Effector memory CD4-positive, alpha-beta T cell (primary cell): ENCODE measurements around the gene VAPA.
"Not testable (repeated sequence)": the region's sequence is repeated elsewhere in the genome, so short reads cannot be mapped to it uniquely, and the experiment has no call there.

Experiments
- DNase-seq, 3 donors: peaks; one replicate each; pipeline ENCODE4 v3.0.0-alpha.2; 2020
- H3K27ac ChIP-seq: 2 replicates; pipeline ENCODE4 v1.7.0; 2013; ENCODE audit warnings: mild to moderate bottlenecking, low read length, moderate library complexity; ENCODE audit not compliant: insufficient read depth, poor library complexity, severe bottlenecking
- H3K27me3 ChIP-seq: replicated peaks from 2 replicates; pipeline ENCODE4 v1.7.0; 2013; ENCODE audit warnings: mild to moderate bottlenecking, low read length; ENCODE audit not compliant: insufficient read depth, control insufficient read depth, poor library complexity, severe bottlenecking
- H3K36me3 ChIP-seq: 2 replicates; pipeline ENCODE4 v1.7.0; 2013; ENCODE audit warnings: mild to moderate bottlenecking, low read length, moderate library complexity; ENCODE audit not compliant: control insufficient read depth, insufficient read depth
- H3K4me1 ChIP-seq: 2 replicates; pipeline ENCODE4 v1.7.0; 2013; ENCODE audit warnings: low read length, mild to moderate bottlenecking; ENCODE audit not compliant: control insufficient read depth, insufficient read depth, poor library complexity, severe bottlenecking
- H3K4me3 ChIP-seq: 2 replicates; pipeline ENCODE4 v1.7.0; 2013; ENCODE audit warnings: low read length, low read depth, mild to moderate bottlenecking; ENCODE audit not compliant: insufficient read depth, poor library complexity, severe bottlenecking
- H3K9me3 ChIP-seq: 2 replicates; pipeline ENCODE4 v1.7.0; 2013; ENCODE audit warnings: mild to moderate bottlenecking, low read length, moderate library complexity; ENCODE audit not compliant: control insufficient read depth

Gene VAPA

GRCh38 chr18:9912285-9912684 is 1.5 kb upstream of the VAPA start:
- not testable (repeated sequence) for DNase-seq, H3K4me3 ChIP-seq, H3K9me3 ChIP-seq, H3K27ac ChIP-seq, H3K36me3 ChIP-seq, H3K4me1 ChIP-seq, H3K27me3 ChIP-seq

- Histone ChIP-seq H3K4me3 (peak overlapping the region; percentile 89), H3K9me3 (no peaks in the 10 kb centered on the region), H3K27me3 (no peaks in the 10 kb centered on the region), H3K27ac (peak overlapping the region; percentile 96), H3K4me1 (peaks cover 15% of the 10 kb centered on the region), H3K36me3 (no peaks in the 10 kb centered on the region)
- DNase-seq, result no peak
Measured at GRCh38 chr18:9913151-9913525, 678 bp upstream of the VAPA start.

- Histone ChIP-seq H3K4me1 (peaks cover 19% of the 10 kb centered on the region), H3K9me3 (no peaks in the 10 kb centered on the region), H3K27me3 (no peaks in the 10 kb centered on the region), H3K4me3 (peak overlapping the region; percentile 89), H3K27ac (peak overlapping the region; percentile 96), H3K36me3 (no peaks in the 10 kb centered on the region)
- no peak for DNase-seq
Measured at GRCh38 chr18:9914334-9914583, 443 bp downstream of the VAPA start.

GRCh38 chr18:9914584-9915290 is 921 bp downstream of the VAPA start:
- no peaks in the 10 kb centered on the region for H3K27me3 ChIP-seq

GRCh38 chr18:9915291-9916076 is 1.7 kb downstream of the VAPA start:
- no peaks in the 10 kb centered on the region for H3K9me3 ChIP-seq
- no peaks in the 10 kb centered on the region for H3K36me3 ChIP-seq
- no peak for DNase-seq
- peaks cover 20% of the 10 kb centered on the region for H3K4me1 ChIP-seq
- peak overlapping the region; percentile 96 for H3K27ac ChIP-seq
- peak overlapping the region; percentile 88 for H3K4me3 ChIP-seq
- H3K27me3 ChIP-seq, result no peaks in the 10 kb centered on the region

More at GRCh38 chr18:9914584-9915290, 921 bp downstream of the VAPA start:
- peak; percentile 69 to 74 (median 72) for DNase-seq
- peak overlapping the region; percentile 96 for H3K27ac ChIP-seq
- H3K4me3 ChIP-seq, result peak overlapping the region; percentile 88
- no peaks in the 10 kb centered on the region for H3K36me3 ChIP-seq
- no peaks in the 10 kb centered on the region for H3K9me3 ChIP-seq
- H3K4me1 ChIP-seq, result peaks cover 20% of the 10 kb centered on the region

- H3K9me3 ChIP-seq, result no peaks in the 10 kb centered on the region
- H3K27me3 ChIP-seq, result no peaks in the 10 kb centered on the region
- no peak overlapping the region for H3K27ac ChIP-seq
- peak overlapping the region; percentile 4 for H3K4me3 ChIP-seq
- peaks cover 27% of the 10 kb centered on the region for H3K4me1 ChIP-seq
- DNase-seq, result no peak
- H3K36me3 ChIP-seq, result no peaks in the 10 kb centered on the region
Measured at GRCh38 chr18:9916077-9916639, 2.3 kb downstream of the VAPA start.

- no peak overlapping the region for H3K27ac ChIP-seq
- no peak overlapping the region for H3K4me3 ChIP-seq
- no peaks in the 10 kb centered on the region for H3K9me3 ChIP-seq
- no peaks in the 10 kb centered on the region for H3K27me3 ChIP-seq
- H3K4me1 ChIP-seq, result peaks cover 27% of the 10 kb centered on the region
- no peak for DNase-seq
- no peaks in the 10 kb centered on the region for H3K36me3 ChIP-seq
Measured at GRCh38 chr18:9916808-9917207, 3.0 kb downstream of the VAPA start.

- Histone ChIP-seq H3K27me3 (no peaks in the 10 kb centered on the region), H3K27ac (no peak overlapping the region), H3K36me3 (no peaks in the 10 kb centered on the region), H3K9me3 (no peaks in the 10 kb centered on the region), H3K4me1 (peaks cover 27% of the 10 kb centered on the region), H3K4me3 (no peak overlapping the region)
- no peak for DNase-seq
Measured at GRCh38 chr18:9918016-9918680, 4.3 kb downstream of the VAPA start.

- Histone ChIP-seq H3K4me1 (peaks cover 27% of the 10 kb centered on the region), H3K36me3 (no peaks in the 10 kb centered on the region), H3K4me3 (no peak overlapping the region), H3K27ac (no peak overlapping the region), H3K9me3 (no peaks in the 10 kb centered on the region), H3K27me3 (no peaks in the 10 kb centered on the region)
- DNase-seq, result no peak
Measured at GRCh38 chr18:9919564-9920232, 5.9 kb downstream of the VAPA start.
